ENCODE data around the gene AGPAT1. TPM values are rescaled to one million over a fixed set of nuclear protein-coding genes. Genes with fewer than 3 reads are reported as not detected.
A peak's percentile ranks its signal among the peaks of the same experiment; 100 is the strongest.
"Not testable (repeated sequence)": the region's sequence is repeated elsewhere in the genome, so short reads cannot be mapped to it uniquely, and the experiment has no call there.

The AGPAT1 gene
- total and polyA plus RNA-seq, 10 donors, result 13.6 to 39.7 (median 32.1) TPM

DNA sequence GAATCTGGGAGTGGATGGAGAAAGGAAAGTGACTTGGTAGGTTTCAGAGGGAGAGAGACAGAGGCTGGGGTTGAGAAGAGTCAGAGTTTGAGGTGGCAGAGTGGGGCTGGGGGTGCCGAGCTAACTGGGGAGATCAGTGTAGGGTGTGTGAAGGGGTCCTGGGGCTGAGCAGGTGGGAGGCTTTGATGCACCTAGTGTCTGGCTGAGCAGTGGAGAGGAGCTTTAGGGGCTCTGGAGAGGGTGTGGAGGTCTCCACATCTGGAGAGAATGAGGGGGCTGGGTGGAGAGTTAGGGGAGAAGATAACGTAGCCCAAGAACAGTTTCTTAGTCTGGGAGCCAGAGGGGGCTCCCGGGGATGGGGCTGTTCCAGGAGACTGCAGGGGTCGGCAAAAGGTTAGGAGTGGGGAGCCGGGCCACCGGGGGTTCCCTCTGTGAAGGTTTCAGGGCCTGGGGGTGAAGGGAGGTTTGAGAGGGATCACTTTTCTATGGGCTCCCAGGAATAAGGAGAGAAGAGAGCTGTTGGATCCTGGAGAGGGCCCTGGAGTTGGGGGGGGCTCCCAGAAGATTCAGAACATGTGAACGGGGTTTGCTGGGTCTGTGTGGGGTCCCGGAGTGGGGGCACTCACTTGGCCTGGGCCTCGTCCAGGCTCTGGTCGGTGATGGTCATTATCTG, 13.3 kb upstream of the AGPAT1 start:
- intact Hi-C loops (cut with DNase I; ENCODE audit: low total_unique reads), result no loop called here
- H3K4me3 ChIP-seq, result peak overlapping the region; percentile 61 to 89 (median 73)

DNA sequence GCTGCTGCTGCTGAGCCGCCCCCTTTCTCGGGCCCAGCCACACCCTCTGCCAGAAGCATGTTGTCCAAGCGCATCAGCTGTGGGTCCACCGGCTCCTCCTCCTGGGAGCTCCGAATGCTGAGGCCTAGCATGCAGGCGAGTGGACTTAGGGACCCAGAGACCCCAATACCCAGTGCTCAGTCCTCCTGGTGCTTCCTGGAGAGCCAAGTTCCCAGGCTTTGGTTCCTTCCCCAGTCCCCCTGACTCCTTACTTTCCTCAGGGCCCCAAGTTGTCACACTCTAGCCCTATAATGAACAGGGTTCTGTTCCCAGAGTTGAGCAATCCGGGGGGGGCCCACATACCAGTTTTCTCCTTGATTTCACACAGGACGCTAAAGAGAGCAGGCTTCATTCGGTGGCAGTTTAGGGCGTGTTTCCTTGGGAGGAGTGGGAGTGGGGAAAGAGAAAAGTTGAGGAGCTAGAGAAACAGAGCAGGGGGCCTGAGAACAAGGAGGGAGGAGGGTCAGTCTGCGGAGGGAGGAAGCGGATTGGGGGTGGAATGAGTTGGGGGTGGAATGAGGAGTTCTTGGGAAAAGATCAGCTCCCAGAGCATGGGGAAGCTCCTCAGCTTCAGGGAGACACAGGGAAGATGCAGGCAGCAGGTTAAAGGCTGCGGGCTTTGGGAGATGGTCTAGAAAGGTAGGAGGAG, 12.6 kb upstream of the AGPAT1 start:
- Histone ChIP-seq H3K36me3 (peaks cover 0 to 49% (median 24%) of the 10 kb centered on the region in 6 donors), H3K4me3 (peak overlapping the region; percentile 61 to 89 (median 73)), H3K27me3 (replicated peaks in 1 of 7) (no peaks in the 10 kb centered on the region), H3K27ac (peak overlapping the region; percentile 91 to 100 (median 98)), H3K9me3 (no peaks in the 10 kb centered on the region), H3K4me1 (peaks cover 46 to 94% (median 80%) of the 10 kb centered on the region in 6 donors)
- TF ChIP-seq POLR2A (IDR thresholded peaks at IDR 0.05), result no peak
- TF ChIP-seq POLR2AphosphoS5 (IDR thresholded peaks at IDR 0.05), result no peak
- TF ChIP-seq, protein P1, sequence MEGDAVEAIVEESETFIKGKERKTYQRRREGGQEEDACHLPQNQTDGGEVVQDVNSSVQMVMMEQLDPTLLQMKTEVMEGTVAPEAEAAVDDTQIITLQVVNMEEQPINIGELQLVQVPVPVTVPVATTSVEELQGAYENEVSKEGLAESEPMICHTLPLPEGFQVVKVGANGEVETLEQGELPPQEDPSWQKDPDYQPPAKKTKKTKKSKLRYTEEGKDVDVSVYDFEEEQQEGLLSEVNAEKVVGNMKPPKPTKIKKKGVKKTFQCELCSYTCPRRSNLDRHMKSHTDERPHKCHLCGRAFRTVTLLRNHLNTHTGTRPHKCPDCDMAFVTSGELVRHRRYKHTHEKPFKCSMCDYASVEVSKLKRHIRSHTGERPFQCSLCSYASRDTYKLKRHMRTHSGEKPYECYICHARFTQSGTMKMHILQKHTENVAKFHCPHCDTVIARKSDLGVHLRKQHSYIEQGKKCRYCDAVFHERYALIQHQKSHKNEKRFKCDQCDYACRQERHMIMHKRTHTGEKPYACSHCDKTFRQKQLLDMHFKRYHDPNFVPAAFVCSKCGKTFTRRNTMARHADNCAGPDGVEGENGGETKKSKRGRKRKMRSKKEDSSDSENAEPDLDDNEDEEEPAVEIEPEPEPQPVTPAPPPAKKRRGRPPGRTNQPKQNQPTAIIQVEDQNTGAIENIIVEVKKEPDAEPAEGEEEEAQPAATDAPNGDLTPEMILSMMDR (IDR thresholded peaks at IDR 0.05 in 8 of 11, conservative IDR thresholded peaks at IDR 0.05 in 3 of 11), result no peak
- no peak for DNase-seq
- intact Hi-C loops (cut with DNase I; ENCODE audit: low total_unique reads), result no loop called here
- WGBS, 5 donors, result 27 to 41% (median 36%) methylated on average over 11 to 13 of the region's 13 CpGs

More for the DNA sequence above, 13.3 kb upstream of the AGPAT1 start:
- H3K4me1 ChIP-seq, result peaks cover 53 to 94% (median 80%) of the 10 kb centered on the region in 6 donors
- H3K27ac ChIP-seq, result peak overlapping the region; percentile 91 to 100 (median 98)
- DNase-seq, result no peak
- no peaks in the 10 kb centered on the region for H3K9me3 ChIP-seq
- TF ChIP-seq, protein P1 (IDR thresholded peaks at IDR 0.05 in 8 of 11, conservative IDR thresholded peaks at IDR 0.05 in 3 of 11), result no peak
- peak in 1 of 3 donors; percentile 10 for TF ChIP-seq POLR2AphosphoS5 (IDR thresholded peaks at IDR 0.05)
- H3K36me3 ChIP-seq, result peaks cover 0 to 43% (median 21%) of the 10 kb centered on the region in 6 donors
- no peaks in the 10 kb centered on the region for H3K27me3 ChIP-seq (replicated peaks in 1 of 7)
- 1 to 2% (median 2%) methylated on average over 8 to 10 of the region's 10 CpGs for WGBS, 5 donors

DNA sequence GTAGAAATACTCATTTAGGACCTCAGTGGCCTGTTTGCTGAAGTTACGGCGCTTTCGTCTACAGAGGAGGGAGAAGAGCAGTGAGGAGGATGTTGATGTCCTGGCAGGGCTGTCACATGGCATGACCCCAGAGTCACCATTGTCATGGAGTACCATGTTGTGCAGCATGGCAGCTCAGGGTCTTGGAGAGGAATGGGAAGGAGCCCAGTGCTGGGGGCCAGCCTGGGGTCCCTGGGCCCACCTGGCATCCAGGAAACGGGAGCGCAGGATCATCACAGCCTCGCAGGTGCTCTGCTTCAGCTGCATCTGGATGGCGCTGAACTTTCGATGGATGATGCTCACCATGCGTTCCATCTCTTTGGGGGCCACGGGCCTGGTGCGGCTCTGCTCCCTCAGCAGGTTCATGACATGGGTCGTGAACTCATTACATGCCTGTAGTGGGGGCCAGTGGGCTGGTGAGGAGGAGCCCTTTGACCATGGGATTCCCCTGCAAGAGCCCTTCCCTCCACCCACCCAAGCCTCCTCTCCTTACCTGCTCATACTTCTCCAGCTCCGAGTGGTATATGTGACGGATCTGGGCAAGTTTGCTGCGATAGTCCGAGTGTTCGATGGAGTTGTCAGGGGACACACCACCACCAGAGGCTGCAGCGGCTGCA, 12.0 kb upstream of the AGPAT1 start:
- H3K9me3 ChIP-seq; intact Hi-C loops (cut with DNase I; ENCODE audit: low total_unique reads); DNase-seq; H3K27me3 ChIP-seq (replicated peaks in 1 of 7): not testable (repeated sequence)
- H3K36me3 ChIP-seq, result peaks cover 0 to 56% (median 31%) of the 10 kb centered on the region in 6 donors
- 72 to 88% (median 83%) methylated on average over 8 to 18 of the region's 18 CpGs for WGBS, 5 donors
- peak in 1 of 3 donors; percentile 68 for TF ChIP-seq POLR2AphosphoS5 (IDR thresholded peaks at IDR 0.05)
- H3K4me1 ChIP-seq, result peaks cover 41 to 94% (median 78%) of the 10 kb centered on the region in 6 donors
- peak overlapping the region in 7 of 8 donors; percentile 61 to 89 (median 73) for H3K4me3 ChIP-seq
- peak overlapping the region in 7 of 8 donors; percentile 91 to 100 (median 99) for H3K27ac ChIP-seq

DNA sequence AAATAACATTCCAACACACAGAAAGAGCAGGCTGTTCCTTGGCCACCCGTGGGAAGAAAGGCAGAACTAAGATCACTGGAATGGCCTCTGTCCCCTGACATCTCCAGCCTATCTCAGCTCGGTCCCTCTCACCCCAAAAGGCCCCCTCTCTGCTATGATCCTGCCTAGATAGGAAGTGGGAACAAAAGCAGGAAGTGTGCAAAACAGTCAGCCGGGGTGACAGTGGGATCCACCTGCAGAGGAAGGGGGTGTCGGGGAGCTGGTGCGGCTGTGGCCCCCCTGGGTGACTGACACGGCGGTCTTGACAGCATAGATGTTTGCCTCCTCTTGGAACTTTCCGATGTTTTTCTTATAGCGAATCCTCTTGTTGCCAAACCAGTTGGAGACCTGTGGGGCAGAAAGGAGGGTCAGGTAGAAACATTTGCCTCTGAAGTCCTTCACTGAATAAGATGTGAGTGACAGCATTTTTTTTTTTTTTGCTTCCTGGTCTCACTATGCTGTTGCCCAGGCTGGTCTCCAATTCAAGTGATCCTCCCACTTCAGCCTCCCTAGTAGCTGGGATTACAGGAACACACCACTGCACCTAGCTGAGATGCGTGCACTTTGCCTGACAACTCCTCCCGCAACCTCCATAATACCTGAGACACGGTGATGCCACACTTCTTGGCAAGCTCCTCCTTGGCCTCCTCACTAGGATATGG, 11.3 kb upstream of the AGPAT1 start:
- Histone ChIP-seq H3K4me3 (peak overlapping the region in 1 of 8 donors; percentile 83), H3K36me3 (peaks cover 0 to 63% (median 38%) of the 10 kb centered on the region in 6 donors), H3K4me1 (peaks cover 41 to 94% (median 74%) of the 10 kb centered on the region in 6 donors), H3K9me3 (no peaks in the 10 kb centered on the region), H3K27ac (peak overlapping the region; percentile 48 to 100 (median 80)), H3K27me3 (replicated peaks in 1 of 7) (no peaks in the 10 kb centered on the region)
- TF ChIP-seq POLR2A (IDR thresholded peaks at IDR 0.05) (no peak), POLR2AphosphoS5 (IDR thresholded peaks at IDR 0.05) (peak in 2 of 3 donors; percentile 30 to 31)
- TF ChIP-seq, protein P1 (IDR thresholded peaks at IDR 0.05 in 8 of 11, conservative IDR thresholded peaks at IDR 0.05 in 3 of 11), result no peak
- WGBS, 5 donors, result 40 to 51% (median 44%) methylated on average over 12 of the region's 12 CpGs
- DNase-seq, result no peak
- intact Hi-C loops (cut with DNase I; ENCODE audit: low total_unique reads), result no loop called here

DNA sequence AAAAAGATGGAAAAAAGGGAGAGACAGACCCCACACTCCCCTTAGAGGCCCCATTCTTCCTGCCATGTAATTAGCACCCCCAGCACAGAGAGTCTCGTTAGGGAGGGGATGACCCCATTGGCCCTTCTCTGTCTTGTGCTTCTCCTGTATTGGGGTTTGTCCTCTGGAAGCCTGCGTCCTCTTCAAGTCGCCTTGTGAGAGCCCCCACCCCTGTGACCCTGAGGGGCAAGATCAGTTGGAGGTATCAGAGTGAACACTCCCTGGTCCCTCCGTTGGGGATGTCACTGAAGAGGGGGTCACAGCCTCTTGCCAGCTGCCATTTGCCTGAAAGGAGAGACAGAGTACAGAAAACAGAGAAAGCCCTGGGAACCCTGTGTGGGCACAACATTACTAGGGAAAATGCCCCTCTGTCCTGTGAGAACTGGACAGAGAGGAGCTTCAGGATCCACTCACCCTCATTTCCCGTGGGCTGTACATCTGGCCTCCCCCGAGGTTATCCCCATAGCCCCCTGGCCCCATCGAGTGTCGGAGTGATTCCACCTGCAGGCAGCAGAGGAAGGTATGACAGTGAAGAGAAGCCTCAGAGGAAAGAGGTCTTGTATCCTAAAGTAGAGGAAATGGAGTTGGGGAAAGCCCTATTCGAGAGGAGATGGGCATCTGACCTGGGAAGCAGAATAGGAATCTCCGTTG, 10.4 kb upstream of the AGPAT1 start:
- Histone ChIP-seq H3K27ac (peak overlapping the region; percentile 48 to 100 (median 80)), H3K4me3 (peak overlapping the region in 1 of 8 donors; percentile 41), H3K36me3 (peaks cover 0 to 70% (median 46%) of the 10 kb centered on the region in 6 donors), H3K4me1 (peaks cover 33 to 94% (median 70%) of the 10 kb centered on the region in 6 donors)
- intact Hi-C loops (cut with DNase I; ENCODE audit: low total_unique reads); H3K27me3 ChIP-seq (replicated peaks in 1 of 7); H3K9me3 ChIP-seq: not testable (repeated sequence)
- peak; percentile 7 for DNase-seq
- 67 to 74% (median 69%) methylated on average over 9 to 10 of the region's 10 CpGs for WGBS, 5 donors

DNA sequence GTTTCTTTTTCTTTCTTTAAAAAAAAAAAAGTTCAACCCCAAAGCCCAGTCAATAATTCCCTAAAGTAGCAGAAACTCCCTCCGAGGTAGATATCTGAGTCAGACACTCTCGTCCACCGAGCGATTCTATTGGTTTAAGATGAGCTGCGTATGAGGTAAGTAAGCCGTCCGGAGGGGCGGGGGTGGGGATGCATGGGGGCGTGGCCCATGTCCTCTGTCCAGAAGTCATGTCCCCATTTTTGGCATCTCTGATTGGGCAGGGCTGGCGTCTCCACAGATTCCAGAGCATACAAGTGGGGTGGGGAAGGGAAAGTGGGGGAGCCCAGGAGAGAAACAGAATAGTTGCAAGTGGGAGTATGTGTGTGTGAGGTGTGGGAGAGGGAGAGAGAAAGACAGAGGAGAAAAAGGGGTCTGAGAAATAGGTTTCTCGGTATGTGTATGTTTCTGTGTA, 9.8 kb upstream of the AGPAT1 start:
- H3K4me3 ChIP-seq; H3K9me3 ChIP-seq; DNase-seq; H3K27me3 ChIP-seq (replicated peaks in 1 of 7); intact Hi-C loops (cut with DNase I; ENCODE audit: low total_unique reads): not testable (repeated sequence)
- H3K27ac ChIP-seq, result peak overlapping the region in 7 of 8 donors; percentile 47 to 100 (median 98)
- H3K4me1 ChIP-seq, result peaks cover 27 to 94% (median 68%) of the 10 kb centered on the region in 6 donors
- WGBS, 5 donors, result 41 to 69% (median 54%) methylated on average over 11 of the region's 11 CpGs
- H3K36me3 ChIP-seq, result peaks cover 0 to 76% (median 51%) of the 10 kb centered on the region in 6 donors

Measured in spleen (tissue), 11 donors.